HepG2 (cell line): ENCODE data around the gene CFAP73.

ENCODE experiments used
- ATAD3A ChIP-seq: sonication (generic); formaldehyde crosslinking; IDR thresholded peaks from 2 replicates; pipeline ENCODE4 v1.4.0; 2020; ENCODE audit warnings: missing genetic modification reagents
- CTCF ChIP-seq: sonication (generic); formaldehyde crosslinking; IDR thresholded peaks from 2 replicates; pipeline ENCODE4 v1.5.0; 2020; ENCODE audit warnings: mild to moderate bottlenecking, missing genetic modification reagents, moderate library complexity
- ELF1 ChIP-seq: sonication (generic); formaldehyde crosslinking; IDR thresholded peaks from 2 replicates; pipeline ENCODE4 v1.4.0; 2020; ENCODE audit warnings: missing genetic modification reagents
- FOSL2 ChIP-seq: sonication (generic); formaldehyde crosslinking; IDR thresholded peaks from 2 replicates; pipeline ENCODE4 v1.4.0; 2020; ENCODE audit warnings: missing genetic modification reagents
- MED1 ChIP-seq: sonication (generic); formaldehyde crosslinking; IDR thresholded peaks from 2 replicates; pipeline ENCODE4 v1.4.0; 2020; ENCODE audit warnings: missing genetic modification reagents
- MEF2D ChIP-seq: sonication (generic); formaldehyde crosslinking; IDR thresholded peaks from 2 replicates; pipeline ENCODE4 v1.5.1; 2020; ENCODE audit warnings: mild to moderate bottlenecking, missing genetic modification reagents
- NFYB ChIP-seq: sonication (generic); formaldehyde crosslinking; IDR thresholded peaks from 2 replicates; pipeline ENCODE4 v1.4.0; 2020; ENCODE audit warnings: missing genetic modification reagents
- REST ChIP-seq, 2 experiments: IDR thresholded peaks; 2 replicates each; pipeline ENCODE4 v1.6.1; 2011 to 2012; ENCODE audit warnings: low read length in 2 of 2, borderline replicate concordance in 1 of 2, low read depth in 1 of 2, mild to moderate bottlenecking in 1 of 2, moderate library complexity in 1 of 2
- ZNF263 ChIP-seq: sonication (generic); formaldehyde crosslinking; IDR thresholded peaks from 2 replicates; pipeline ENCODE4 v1.4.0; 2020; ENCODE audit warnings: missing genetic modification reagents
- ZNF329 ChIP-seq: sonication (generic); formaldehyde crosslinking; IDR thresholded peaks from 2 replicates; pipeline ENCODE4 v1.9.0; 2021; ENCODE audit warnings: low read depth, mild to moderate bottlenecking, missing genetic modification reagents
- TF ChIP-seq, protein P1 (sequence below): IDR thresholded peaks from 2 replicates; pipeline ENCODE4 v1.6.1; 2012; ENCODE audit warnings: inconsistent platforms

- TF ChIP-seq REST (IDR thresholded peaks at IDR 0.05; ENCODE audit: borderline replicate concordance in 1 of 2, low read depth in 1 of 2, low read length in 2 of 2) = no peak
- no peak for TF ChIP-seq MED1 (CRISPR knock-in tag)
- TF ChIP-seq ZNF263 (CRISPR knock-in tag) = no peak
- no peak for TF ChIP-seq ZNF329 (CRISPR knock-in tag)
- TF ChIP-seq, protein P1, sequence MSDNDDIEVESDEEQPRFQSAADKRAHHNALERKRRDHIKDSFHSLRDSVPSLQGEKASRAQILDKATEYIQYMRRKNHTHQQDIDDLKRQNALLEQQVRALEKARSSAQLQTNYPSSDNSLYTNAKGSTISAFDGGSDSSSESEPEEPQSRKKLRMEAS = no peak
- TF ChIP-seq MEF2D = no peak
- no peak for TF ChIP-seq NFYB (CRISPR knock-in tag)
- TF ChIP-seq ATAD3A (CRISPR knock-in tag) = no peak
- TF ChIP-seq ELF1 (CRISPR knock-in tag) = no peak
- no peak for TF ChIP-seq CTCF (CRISPR knock-in tag)
- no peak for TF ChIP-seq FOSL2 (CRISPR knock-in tag)
Observed at GRCh38 chr12:113165521-113166450, 16.3 kb downstream of the CFAP73 start.
